Epithelial cell of esophagus (primary cell): ENCODE data around the gene AFAP1L1.
A peak's percentile ranks its signal among the peaks of the same experiment; 100 is the strongest.

Experiments
- DNase-seq: peaks from one replicate; pipeline ENCODE4 v3.0.0; 2010; ENCODE audit warnings: low read depth
- H3K4me3 ChIP-seq: 2 replicates; pipeline ENCODE4 v1.5.1; 2011; ENCODE audit warnings: mild to moderate bottlenecking, low read length, control low read depth
- CTCF ChIP-seq: IDR thresholded peaks from 2 replicates; pipeline ENCODE4 v1.5.1; 2011; ENCODE audit warnings: low read depth, mild to moderate bottlenecking, low read length, control low read depth, inconsistent platforms; ENCODE audit not compliant: insufficient read depth; ENCODE audit errors: missing control alignments

Gene AFAP1L1

GRCh38 chr5:149367972-149368645 is 96.5 kb downstream of the AFAP1L1 start:
- no peak overlapping the region for H3K4me3 ChIP-seq
- no peak for DNase-seq
- no peak for TF ChIP-seq CTCF

- H3K4me3 ChIP-seq, result no peak overlapping the region
- peak; percentile 41 for DNase-seq
- TF ChIP-seq CTCF, result no peak
Measured at GRCh38 chr5:149370878-149371277, 99.2 kb downstream of the AFAP1L1 start.

- DNase-seq, result peak; percentile 70
- no peak overlapping the region for H3K4me3 ChIP-seq
- TF ChIP-seq CTCF, result peak; percentile 83
Measured at GRCh38 chr5:149371296-149371962, 99.8 kb downstream of the AFAP1L1 start.

- TF ChIP-seq CTCF, result no peak
- no peak overlapping the region for H3K4me3 ChIP-seq
- no peak for DNase-seq
Measured at GRCh38 chr5:149372076-149372795, 100.6 kb downstream of the AFAP1L1 start.

GRCh38 chr5:149372932-149373331 is 101.3 kb downstream of the AFAP1L1 start:
- DNase-seq, result no peak
- H3K4me3 ChIP-seq, result no peak overlapping the region
- no peak for TF ChIP-seq CTCF

GRCh38 chr5:149374303-149374702 is 102.6 kb downstream of the AFAP1L1 start:
- no peak for TF ChIP-seq CTCF
- DNase-seq, result no peak
- no peak overlapping the region for H3K4me3 ChIP-seq
